Measurements from ENCODE around the gene KIAA1671. TPM values are rescaled to one million over a fixed set of nuclear protein-coding genes. Genes with fewer than 3 reads are reported as not detected.
"Not testable (repeated sequence)": the region's sequence is repeated elsewhere in the genome, so short reads cannot be mapped to it uniquely, and the experiment has no call there.

The KIAA1671 gene
- total RNA-seq, 4 donors from 2014 or later, result 20.9 to 41.8 (median 28.4) TPM

DNA sequence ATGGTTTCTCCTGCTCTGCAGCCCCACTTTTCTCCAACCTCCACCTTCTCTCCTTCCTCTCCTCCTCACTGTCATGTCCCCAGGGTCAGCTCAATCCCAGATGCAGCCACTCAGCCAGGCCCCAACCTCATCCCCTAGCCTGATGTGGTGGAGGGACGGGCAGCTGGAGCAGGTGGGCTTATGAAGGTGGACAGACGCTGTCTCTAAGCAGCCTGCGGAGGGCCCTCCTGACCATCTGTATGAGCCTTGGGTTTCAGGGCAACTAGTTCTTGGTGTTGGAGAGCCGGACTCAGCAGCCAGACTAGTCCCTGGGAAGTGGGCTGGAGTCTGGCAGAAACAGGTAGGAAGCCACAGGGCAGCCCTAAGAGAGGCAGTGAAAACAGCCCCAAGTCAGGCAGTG, 285.0 kb downstream of the KIAA1671 start:
- H3K4me3 ChIP-seq, result no peak overlapping the region
- no peaks in the 10 kb centered on the region for H3K36me3 ChIP-seq
- ATAC-seq, result no peak
- 67% methylated on average over 3 of the region's 4 CpGs; no CpG with 5 or more reads in 1 of the 2 donors for WGBS, 2 donors (ENCODE audit: low coverage in 1 of 2)
- no peaks in the 10 kb centered on the region for H3K4me1 ChIP-seq
- H3K27me3 ChIP-seq, result peaks cover 65% of the 10 kb centered on the region
- no peak overlapping the region for H3K27ac ChIP-seq
- H3K9me3 ChIP-seq, result no peaks in the 10 kb centered on the region
- no peak for TF ChIP-seq POLR2AphosphoS5 (IDR thresholded peaks at IDR 0.05)
- TF ChIP-seq EP300 (IDR thresholded peaks at IDR 0.05), result no peak
- TF ChIP-seq, protein P1, sequence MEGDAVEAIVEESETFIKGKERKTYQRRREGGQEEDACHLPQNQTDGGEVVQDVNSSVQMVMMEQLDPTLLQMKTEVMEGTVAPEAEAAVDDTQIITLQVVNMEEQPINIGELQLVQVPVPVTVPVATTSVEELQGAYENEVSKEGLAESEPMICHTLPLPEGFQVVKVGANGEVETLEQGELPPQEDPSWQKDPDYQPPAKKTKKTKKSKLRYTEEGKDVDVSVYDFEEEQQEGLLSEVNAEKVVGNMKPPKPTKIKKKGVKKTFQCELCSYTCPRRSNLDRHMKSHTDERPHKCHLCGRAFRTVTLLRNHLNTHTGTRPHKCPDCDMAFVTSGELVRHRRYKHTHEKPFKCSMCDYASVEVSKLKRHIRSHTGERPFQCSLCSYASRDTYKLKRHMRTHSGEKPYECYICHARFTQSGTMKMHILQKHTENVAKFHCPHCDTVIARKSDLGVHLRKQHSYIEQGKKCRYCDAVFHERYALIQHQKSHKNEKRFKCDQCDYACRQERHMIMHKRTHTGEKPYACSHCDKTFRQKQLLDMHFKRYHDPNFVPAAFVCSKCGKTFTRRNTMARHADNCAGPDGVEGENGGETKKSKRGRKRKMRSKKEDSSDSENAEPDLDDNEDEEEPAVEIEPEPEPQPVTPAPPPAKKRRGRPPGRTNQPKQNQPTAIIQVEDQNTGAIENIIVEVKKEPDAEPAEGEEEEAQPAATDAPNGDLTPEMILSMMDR (IDR thresholded peaks at IDR 0.05), result no peak
- TF ChIP-seq POLR2A (IDR thresholded peaks at IDR 0.05), result no peak

DNA sequence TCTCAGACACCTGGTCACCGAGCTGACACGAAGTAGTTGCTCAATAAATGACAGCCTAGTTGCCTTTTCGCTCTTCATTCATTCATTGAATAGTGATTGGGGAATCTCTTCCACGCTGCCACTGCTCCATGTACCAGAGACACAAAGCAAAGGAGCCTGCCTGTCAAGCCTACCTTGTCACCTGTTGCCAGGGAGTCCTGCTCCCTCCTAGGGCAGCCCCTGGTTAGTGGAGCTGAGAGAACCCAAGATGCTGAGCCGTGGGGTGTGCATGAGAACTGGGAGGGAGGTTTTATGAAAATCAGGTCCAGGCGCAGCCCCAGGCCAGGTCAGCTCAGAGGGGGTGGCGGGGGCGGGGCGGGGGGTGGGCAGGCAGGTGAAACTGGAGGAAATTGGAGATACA, 285.5 kb downstream of the KIAA1671 start:
- not testable (repeated sequence) for H3K9me3 ChIP-seq, ATAC-seq, H3K4me1 ChIP-seq, H3K36me3 ChIP-seq, H3K27ac ChIP-seq, H3K4me3 ChIP-seq
- H3K27me3 ChIP-seq, result peaks cover 59% of the 10 kb centered on the region
- whole genome bisulfite sequencing, 2 donors (ENCODE audit: low coverage in 1 of 2), result no CpG with 5 or more reads among the region's 9 CpGs

Small RNA genes within 50 kb of the gene (small RNA-seq; reads per million reads assigned to genes)
- 0 reads per million in 4 donors for gene Z99916.2

Other genes starting within 250 kb of the KIAA1671 start
- gene PIWIL3, start 178.0 kb upstream of the KIAA1671 start, total RNA-seq, result not detected
- 1 to 10 TPM; 1.8 to 4.2 (median 2.4) TPM for gene SGSM1, start 146.5 kb upstream of the KIAA1671 start, total RNA-seq
- 1 to 10 TPM in 1 of 4 donors, not detected in 3; 2.9 TPM for gene LHFPL7, start 6.0 kb upstream of the KIAA1671 start, total RNA-seq
- not detected for gene CRYBB3, start 247.1 kb downstream of the KIAA1671 start, total RNA-seq

Measured in gastroesophageal sphincter (tissue), 4 donors.